Activated CD4-positive, alpha-beta T cell treated with anti-CD3 and anti-CD28 coated beads, Interleukin-2, amount 50 U/mL, for 48 hours (primary cell): Measurements from ENCODE around the gene RPL27.
"Not testable (repeated sequence)": the region's sequence is repeated elsewhere in the genome, so short reads cannot be mapped to it uniquely, and the experiment has no call there.

ENCODE experiments used
- DNase-seq, 2 experiments: peaks; one replicate each; pipeline ENCODE4 v3.0.0-alpha.2; 2020

Gene RPL27

GRCh38 chr17:42997390-42997983, 732 bp upstream of the RPL27 start:
- DNase-seq: no peak

- DNase-seq: no peak
Observed at GRCh38 chr17:42999003-42999525, 845 bp downstream of the RPL27 start.

- DNase-seq: not testable (repeated sequence)
Observed at GRCh38 chr17:43000894-43001293, 2.7 kb downstream of the RPL27 start.

- no peak for DNase-seq
Observed at GRCh38 chr17:43003542-43004172, 5.4 kb downstream of the RPL27 start.

GRCh38 chr17:43006639-43007551, 8.7 kb downstream of the RPL27 start, which contains the start of gene IFI35:
Gene IFI35 (plus strand): TSS chr17:43006784. CDS start chr17:43006948, 164 bp downstream.
- peak; percentile 86 to 91 for DNase-seq

GRCh38 chr17:43010667-43011308, 12.6 kb downstream of the RPL27 start:
- no peak for DNase-seq

- no peak for DNase-seq
Observed at GRCh38 chr17:43011728-43012472, 13.7 kb downstream of the RPL27 start.

- DNase-seq: no peak
Observed at GRCh38 chr17:43013296-43013695, 15.1 kb downstream of the RPL27 start.

GRCh38 chr17:43014020-43014648, 15.9 kb downstream of the RPL27 start:
- DNase-seq: no peak

GRCh38 chr17:43014649-43015542, 16.7 kb downstream of the RPL27 start:
- DNase-seq: no peak

GRCh38 chr17:43015579-43015978, 17.4 kb downstream of the RPL27 start:
- DNase-seq: no peak

GRCh38 chr17:43016216-43016615, 18.0 kb downstream of the RPL27 start:
- DNase-seq: no peak

- no peak for DNase-seq
Observed at GRCh38 chr17:43018008-43018853, 20.0 kb downstream of the RPL27 start.

GRCh38 chr17:43018932-43019331, 20.7 kb downstream of the RPL27 start:
- DNase-seq: no peak

- no peak for DNase-seq
Observed at GRCh38 chr17:43019418-43019817, 21.2 kb downstream of the RPL27 start.

GRCh38 chr17:43020030-43020621, 21.9 kb downstream of the RPL27 start:
- no peak for DNase-seq

- DNase-seq: no peak
Observed at GRCh38 chr17:43020789-43021740, 22.8 kb downstream of the RPL27 start.
